LoVo (cell line): ENCODE results near the gene LRRTM3.

Source experiments
- DNase-seq: peaks from one replicate; pipeline ENCODE4 v3.0.0-alpha.2; 2016; ENCODE audit warnings: low spot score

LRRTM3 gene

DNA sequence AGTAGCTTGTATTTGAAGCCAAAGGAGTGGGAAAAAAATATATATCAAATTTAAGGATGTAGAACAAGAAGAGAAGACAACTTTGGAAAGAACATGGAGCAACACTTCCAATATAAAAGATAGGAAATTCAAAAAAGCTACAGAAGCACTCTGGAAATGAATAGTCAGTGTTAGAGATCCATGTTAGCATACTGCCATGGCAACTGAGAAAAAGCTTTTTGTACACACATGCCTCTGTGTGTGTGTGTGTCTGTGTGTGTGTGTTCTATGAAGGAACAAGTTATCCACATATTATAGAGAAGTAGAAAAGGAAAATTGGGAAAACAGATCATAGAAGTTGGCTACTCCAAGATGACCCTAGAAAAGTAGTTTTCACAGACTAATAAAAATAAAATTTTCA lies 96.3 kb downstream of the LRRTM3 start:
- no peak for DNase-seq

DNA sequence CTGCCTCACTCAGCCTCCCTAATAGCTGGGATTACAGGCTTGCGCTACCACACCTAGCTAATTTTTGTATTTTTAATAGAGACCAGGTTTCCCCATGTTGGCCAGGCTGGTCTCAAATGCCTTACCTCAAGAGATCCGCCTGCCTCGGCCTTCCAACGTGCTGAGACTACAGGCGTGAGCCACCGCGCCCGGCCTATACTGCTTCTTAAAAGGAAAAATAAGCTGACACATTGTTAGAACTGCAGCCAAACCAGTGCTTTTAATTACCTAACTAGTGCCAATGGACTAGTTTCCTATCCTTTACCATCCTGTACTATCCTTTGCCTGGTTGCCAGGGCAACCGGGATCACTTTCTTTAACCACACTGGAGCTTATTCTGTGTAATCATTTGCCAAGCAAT lies 108.0 kb downstream of the LRRTM3 start:
- DNase-seq, result no peak

DNA sequence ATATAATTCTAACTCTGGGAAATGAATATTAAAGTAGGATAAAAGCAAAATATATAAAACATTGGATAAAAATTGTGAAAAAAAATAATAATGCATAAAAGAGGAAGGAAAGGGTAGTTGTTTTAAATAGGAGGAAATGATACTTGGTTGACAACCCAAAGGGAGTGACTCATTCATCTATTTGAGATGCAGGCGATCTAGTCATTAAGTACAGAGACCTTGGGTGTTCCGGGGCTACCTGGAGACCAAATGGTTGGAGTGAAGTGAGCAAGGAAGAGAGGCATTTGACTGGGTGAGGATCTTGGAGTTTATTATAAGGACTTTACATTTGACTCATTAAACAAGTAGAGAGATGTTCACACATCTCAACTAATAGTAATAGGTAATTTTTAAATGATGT lies 111.0 kb downstream of the LRRTM3 start:
- no peak for DNase-seq

DNA sequence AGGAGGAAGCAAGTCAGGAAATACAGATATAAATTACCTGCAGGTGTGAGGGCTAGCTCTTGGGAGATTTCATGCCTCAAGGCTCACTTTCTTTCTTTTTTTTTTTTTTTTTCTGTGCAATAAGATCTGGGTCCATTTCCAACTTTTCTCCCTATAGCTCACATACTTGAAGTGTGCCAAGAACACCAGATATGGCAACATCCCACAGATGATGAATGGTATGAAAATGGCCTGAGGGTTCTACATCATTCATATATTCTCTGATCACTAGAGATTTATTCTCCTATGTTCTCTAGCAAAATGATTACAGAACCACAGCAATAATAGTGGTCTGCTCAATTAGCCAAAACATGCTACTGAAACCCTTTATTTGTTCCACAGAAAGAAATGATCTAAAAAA lies 117.2 kb downstream of the LRRTM3 start:
- DNase-seq, result no peak

DNA sequence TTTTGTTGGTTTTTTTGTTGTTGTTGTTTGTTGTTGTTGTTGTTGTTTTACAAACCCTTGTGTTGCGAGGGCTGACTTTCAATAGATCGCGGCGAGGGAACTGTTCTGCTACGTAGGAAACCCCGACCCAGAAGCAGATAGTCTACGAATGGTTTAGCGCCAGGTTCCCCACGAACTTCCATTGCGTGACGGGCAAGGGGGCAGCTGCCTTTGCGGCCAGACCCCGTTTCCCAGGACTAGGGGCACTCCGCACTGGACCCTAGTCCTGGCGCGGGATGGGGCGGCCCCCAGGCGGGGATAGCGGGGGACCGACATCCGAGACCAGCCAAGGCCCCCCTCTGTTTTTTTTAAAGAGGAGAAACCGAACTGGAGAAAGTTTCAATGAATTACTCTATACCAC lies 119.6 kb downstream of the LRRTM3 start:
- no peak for DNase-seq

DNA sequence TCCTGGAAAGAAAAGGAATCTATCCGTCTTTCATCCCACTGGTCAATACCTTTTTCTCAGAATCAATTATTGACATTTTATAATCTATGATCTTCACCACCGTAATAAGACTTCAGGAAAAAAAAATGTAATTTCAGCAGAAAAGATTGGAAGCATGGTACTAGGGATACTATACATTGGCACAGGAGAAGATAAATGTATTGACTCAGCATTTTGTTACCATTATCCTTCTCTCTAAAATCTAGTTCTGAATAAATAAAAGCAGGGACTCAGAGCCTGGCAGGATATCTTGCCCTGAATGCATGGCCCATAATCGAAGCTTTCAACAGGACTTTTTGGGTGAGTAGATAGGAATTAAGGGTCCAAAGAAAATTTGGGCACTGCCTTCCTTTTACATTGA lies 120.7 kb downstream of the LRRTM3 start:
- no peak for DNase-seq

DNA sequence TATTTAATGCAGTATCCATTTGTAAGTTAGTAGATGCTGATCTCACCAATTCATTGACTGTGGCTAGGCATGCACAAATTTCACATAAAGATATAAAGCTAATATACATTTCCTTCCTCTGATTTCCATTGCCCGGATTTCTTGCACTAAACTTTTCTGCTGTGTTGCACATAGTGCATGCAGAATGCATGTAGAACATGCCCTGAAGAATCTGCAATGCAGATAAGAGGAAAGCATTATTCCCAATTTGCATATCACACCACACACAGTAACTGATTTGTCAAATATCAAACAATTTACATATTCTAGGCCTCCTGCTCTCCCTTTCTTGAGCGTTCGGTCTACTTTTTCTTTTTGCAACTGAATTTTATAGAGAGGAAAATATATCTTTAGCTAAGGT lies 124.2 kb downstream of the LRRTM3 start:
- no peak for DNase-seq

DNA sequence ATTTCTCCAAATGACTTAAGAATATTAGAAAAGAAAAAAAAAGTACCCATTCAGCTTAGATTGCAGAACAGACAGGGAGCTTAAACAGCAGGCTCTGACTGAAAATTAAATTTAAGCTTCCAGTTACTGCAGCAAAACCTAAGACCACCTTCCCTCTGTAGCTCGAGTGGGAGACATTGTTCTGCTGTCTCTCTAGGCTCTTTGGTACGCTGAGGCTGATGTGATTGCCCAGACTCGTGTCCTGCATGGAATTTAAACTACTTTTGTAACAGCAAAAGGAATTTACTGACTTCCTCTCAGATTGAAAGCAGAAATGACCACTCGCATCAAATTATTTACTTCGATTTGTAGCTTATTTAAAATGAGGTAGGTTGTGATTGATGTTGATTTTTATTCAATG lies 124.6 kb downstream of the LRRTM3 start:
- DNase-seq, result no peak

DNA sequence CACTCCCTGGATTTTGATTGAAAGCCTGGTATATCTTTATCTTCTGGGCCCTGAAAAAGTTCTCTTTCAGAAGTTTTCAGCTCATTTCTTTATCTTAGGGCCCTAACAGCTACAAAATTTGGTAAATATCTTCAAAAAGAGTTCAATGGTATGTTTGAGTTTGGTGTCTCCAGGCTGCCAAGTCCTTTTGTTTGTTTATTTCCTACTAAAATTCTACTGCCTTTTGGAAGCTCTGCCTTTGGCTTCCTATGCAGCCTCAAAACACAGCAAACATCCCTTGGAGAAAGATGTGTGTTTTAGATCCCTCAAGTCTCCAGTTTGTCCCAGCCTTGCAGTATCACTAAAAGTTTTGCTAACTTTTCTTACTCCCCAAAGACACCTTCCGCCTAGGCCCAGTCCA lies 146.8 kb downstream of the LRRTM3 start:
- no peak for DNase-seq

DNA sequence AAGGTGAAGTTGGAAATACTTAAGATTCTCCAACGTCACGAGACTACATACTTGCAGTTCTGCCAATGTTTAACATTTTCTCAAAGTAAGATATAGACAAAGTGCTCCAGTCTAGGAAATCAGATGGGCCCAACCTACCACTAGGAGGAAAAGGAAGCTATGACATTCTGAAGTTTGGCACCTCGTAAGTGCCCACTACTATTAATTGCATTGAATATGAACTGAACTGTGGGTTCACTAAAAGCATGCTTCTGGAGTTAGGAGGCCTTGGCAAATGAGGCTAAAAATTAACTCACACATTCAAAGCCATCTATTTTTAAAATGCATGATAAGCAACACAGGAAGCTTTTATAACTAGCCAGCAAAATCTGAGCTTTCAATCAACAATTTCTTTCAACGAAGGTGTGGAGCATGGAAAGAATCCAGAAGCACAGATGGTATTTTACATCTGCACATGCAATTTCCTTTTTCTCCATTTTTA lies 149.7 kb downstream of the LRRTM3 start:
- no peak for DNase-seq

DNA sequence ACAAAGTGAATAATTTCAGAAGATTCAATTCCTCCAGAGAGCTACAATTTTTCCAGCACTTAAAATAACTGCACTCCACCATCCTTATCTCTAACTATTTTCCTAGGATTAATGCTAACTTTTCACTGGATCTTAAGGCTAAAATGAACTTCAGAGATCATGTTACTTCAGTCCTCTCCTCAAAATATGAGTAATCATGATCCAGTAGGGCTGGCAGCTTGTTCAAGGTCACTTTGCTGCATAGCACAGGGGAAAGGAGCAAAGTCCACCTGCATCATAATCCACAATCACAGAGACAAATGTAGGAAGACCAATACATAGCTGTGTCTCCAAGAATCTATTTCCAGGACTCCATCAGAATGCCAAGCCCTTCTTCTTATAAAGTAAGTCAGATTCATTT lies 150.3 kb downstream of the LRRTM3 start:
- no peak for DNase-seq

DNA sequence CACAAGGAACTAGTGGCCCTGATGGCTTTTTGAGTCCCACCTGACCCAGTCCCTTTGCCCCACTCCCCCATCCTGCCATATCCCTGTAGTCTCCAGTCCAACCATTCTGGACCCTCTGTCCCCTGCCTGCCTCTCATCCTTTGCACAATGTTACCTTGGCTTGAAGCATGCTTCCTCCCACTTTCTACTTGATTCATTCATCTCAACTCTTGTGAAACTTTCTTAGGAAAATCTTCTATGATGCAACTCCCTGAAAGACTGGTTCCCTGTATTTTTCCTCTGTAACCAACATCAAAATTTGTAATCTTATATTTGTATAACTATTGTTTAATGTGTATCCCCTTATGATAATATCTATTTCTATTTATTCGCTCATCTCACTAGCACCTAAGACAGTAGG lies 151.5 kb downstream of the LRRTM3 start:
- DNase-seq, result no peak

DNA sequence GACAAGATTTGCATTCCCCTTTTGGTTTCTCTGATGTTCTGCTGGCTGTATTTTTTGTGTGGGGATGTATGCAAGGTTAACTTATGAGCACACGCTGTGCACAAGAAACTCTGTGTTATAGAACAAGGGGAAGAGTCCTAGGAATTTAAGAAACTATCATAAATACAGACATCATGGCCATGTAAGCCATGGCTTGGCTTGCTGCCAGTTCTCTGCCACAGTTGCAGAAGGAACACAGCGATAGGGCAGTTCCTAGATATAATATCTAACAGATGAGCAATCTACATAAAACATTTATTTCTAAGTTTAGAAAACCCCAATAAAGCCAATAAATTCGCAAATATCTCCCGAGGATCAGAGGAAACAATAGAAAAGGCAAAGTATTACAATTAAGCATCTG lies 153.3 kb downstream of the LRRTM3 start:
- no peak for DNase-seq

DNA sequence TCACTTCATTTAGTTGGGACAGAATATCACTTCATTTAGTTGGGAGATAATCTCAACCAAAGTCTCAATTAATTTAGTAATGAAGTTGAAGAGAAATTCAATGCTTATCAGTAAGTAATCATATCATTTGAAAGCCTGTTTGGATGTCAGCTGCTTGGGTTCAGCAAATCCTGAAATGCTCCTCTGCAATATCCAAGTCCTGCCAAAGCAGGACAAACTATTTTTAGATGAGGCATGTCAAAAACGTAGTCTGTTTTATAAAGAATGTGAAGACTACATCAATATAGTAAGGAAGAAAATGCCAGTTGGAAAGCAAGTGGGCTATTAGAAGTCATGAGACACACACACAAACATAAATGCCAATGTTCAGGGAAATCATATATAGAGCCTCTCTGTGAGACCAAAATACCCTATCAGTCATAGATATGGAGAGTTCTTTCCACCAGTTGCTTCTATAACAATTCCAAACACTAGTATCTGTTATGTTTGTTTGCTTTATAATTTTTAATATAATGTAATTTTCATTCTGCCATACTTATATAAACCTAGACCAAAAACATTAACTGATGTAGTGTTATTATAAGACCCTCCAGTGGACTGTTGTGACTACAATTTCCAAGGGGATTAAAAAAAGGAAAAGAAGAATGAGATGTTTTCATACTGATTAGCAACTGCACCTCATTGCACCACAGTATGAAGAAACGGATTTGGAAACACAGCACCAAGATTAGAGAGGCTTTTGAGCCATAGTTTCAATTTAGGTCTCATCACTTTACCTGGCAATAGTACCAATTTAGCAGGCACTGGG lies 160.7 kb downstream of the LRRTM3 start:
- no peak for DNase-seq

DNA sequence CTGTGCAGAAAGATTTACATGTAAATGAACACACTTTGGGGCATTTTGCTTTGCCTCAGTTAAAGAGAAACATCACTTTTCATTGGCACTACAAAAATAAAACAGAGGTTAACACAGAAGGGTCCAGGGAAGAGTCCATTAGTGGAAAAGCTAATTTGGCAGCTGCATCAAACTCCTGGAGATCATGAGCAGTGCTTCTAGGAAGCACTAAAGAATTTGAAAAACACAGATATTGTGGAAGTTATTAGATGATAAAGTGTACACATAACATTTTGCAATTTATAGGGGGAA lies 161.2 kb downstream of the LRRTM3 start:
- DNase-seq, result no peak

DNA sequence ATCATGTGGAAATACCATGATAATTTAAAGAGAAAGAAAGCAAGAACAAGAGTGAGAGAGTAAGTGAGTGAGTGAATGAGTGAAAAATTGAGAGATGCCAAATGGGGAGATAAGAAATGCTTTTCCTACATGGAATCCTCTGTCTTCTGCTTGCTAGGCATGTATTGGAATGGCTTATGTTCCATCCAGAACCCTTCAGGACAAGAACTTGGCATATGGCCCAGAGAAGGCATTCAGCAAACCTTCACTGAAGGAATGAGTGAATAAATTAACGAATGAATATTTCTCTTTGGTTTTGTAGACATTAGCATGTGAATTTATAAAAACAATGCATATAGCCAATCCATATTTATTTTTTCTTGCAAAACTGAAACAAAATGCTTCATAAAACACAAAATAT lies 162.2 kb downstream of the LRRTM3 start:
- DNase-seq, result no peak

DNA sequence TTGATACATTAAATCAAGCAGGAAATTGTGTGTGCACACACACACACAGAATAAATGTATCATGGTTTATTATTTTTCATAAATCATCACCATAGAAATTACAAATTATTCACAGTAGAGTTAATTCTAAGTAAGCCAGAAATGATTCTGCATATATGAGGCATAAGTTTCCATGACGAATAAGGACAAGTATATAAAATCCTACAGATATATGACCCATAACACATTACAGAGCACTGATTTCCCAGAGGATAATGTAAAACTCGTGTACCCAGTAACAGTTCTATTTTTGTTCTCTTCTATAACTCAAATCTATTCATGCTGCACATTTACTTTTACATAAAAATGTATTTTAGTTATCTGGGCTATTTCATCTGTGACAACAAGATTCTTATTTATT lies 169.7 kb downstream of the LRRTM3 start:
- no peak for DNase-seq

DNA sequence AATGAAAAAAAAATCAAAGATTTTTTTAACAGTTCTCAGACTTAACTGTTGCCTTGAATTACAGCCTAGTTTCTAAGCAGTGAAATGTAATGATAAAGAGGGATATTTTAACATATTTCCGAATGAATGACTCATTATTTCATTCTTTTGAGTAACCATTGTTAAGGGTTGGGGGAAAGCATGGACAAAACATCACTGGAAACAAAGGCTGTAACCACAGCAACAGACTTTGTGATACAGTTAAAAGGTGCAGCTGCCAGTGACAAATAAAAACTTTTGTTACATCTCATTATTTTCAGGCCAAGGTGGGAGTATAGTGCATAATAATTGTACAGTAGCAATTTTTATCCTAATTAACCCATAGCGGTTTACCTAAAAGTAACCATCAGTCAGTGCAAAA lies 172.6 kb downstream of the LRRTM3 start:
- no peak for DNase-seq

DNA sequence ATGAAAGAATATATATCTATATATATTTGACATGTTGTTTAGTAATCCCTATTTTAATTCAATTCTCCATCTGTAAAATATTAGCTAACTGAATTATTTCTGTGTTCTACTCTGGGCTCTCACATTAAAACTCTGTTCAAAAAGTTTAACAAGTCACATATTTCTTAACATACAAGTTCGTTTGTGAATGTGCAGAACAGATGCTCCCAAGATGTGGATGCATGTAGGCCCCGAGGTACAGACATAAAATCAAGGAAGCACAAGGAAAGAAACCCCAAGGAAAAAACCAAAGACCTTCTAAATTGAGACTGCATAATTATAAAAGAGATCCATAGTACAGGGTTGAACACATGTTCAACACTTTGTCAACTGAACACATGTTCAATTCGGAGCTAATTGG lies 175.1 kb downstream of the LRRTM3 start:
- DNase-seq, result no peak

DNA sequence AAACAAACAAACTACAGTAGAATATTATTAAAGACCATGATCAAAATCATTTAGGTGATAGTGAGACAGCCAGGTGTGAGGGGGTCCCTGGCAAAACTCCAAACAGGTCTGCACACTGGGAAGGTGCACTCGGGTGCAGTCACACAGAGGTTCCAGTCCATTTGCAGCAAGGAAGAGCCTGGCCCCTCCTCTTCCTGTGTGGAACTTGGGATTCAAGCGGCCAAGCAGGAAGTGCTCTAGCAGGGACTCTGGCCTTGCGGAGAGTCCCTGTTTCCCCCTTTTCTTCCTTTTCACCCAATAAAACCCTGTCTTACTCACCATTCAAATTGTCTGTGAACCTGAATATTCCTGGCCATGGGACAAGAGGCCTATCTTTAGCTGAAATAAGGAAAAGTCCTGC lies 181.8 kb downstream of the LRRTM3 start:
- no peak for DNase-seq

DNA sequence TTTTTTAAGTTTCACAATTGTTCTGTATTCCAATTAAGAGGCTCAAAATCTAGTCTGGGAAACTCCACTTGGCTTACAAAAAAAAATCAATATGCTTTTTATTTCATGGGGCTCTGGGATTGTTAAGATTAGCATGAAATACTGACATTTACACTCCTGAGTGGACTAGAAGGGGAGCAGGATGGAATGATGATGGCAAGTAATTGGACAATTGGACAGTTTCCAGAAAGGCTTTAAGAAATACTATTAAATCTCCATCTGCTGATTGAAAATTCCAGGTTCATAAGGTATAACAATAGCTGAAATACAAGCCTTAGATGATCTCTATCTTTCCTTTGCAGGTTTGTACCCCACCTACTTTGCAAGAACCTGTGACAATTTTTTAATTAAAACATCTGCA lies 184.4 kb downstream of the LRRTM3 start:
- DNase-seq, result no peak

DNA sequence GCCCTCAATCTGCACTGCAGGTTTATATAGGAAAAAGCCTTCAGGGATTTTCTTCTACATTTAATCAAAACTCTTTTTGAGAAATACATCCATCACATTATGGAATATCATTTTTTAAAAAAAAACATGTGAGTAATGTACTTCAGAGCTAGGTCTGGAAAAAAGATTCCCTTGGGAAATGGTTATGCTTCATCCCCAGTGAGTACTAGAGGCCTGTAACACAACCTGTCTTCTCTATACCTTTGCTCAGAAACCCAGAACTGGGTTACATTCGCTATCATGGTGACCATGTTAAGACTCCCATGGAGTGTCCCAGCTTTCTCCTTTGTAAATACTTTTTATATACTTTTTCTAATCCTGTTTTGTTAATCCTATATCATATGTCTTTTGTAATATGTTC lies 186.9 kb downstream of the LRRTM3 start:
- no peak for DNase-seq

DNA sequence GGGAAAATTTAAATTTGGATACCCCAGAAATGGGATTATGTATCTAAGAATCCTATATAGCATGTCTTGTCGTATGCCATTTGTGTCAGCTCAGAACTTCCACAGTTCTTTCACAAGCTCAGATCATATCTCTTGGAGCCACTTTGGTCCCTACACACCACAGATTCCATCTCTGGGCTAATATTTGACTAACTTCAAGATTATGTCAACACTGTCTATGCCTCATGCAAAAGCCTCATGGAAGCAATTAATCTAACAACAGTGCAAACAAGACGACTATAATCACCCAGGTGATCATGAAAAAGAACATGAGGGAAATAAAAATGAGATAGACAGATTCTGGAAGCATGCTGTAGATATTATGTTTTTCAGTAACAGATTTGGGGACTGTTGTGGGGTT lies 189.1 kb downstream of the LRRTM3 start:
- DNase-seq, result no peak

DNA sequence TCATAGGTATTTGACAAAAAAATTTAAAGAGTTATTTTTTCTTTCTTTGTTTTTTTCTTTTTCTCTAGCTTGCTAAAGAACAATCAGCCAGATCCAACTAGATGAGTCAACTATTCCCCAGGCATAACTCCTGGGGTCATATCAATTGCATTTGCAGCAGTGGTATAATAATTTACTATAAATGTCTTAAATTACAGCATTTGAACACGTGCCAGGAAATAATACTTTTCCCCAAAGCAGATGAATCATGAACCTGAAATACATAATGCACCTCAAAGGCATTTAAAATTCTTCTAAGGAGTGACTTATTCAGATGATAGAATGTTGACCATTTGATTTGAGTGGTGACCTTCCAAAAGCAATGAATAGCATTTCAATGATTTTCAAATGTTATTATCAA lies 190.1 kb downstream of the LRRTM3 start:
- no peak for DNase-seq

DNA sequence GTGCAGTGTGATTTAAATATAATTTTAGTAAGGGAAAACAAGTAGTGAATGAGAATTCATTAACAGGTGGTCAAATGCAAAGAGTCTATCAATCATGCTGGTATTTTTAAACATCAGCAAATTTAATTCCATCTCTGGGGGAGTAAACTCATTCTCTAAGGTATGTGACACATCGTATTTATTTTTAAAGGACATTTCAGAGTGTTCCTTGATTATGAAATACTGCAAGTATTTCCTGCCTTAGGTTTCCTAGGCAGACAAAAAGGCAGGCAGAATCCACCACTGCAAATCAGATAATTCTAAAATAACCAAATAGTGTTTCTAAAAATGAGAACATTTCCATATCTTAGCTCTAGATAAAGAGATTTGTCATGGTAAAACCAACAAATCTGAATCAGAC lies 193.8 kb downstream of the LRRTM3 start:
- DNase-seq, result no peak
